ENCODE measurements around the gene CLASP1. TPM values are rescaled to one million over a fixed set of nuclear protein-coding genes. Genes with fewer than 3 reads are reported as not detected.

Gene CLASP1
- total RNA-seq, 1 experiment from 2014 or later = 81.9 TPM

DNA sequence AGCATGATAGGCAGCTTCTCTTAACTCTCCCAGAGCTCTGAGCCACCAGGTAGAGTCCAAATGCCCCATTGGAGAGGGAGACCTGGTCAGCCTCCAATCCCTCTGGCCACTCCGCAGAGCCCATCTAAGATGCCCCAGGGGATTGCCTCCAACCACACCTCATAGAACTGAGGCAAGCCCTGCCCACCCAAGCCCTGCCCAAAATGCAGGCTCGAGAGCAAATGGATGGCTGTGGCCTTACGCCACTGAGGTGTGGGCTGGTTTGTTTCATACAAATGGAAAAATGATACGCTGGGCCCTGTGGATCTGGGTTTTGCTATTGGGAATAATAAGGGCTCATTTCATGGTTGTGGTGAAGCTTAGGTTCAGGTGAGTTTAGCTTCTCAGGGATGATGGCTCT is 361.3 kb downstream of the CLASP1 start:
- POLR2A ChIA-PET = interaction anchor here (0.9 to 1.3 kb wide), 2 partner anchors 14 to 16 kb away, joined by 3 read pairs; no protein-coding TSS in a partner anchor
- H3K27me3 Mint-ChIP-seq (ENCODE audit: insufficient read depth, unreplicated experiment) = no peaks in the 10 kb centered on the region
- no peak overlapping the region for H3K4me3 Mint-ChIP-seq (ENCODE audit: unreplicated experiment)
- intact Hi-C loops (cut with micrococcal nuclease) = no loop called here
- no TSS peak for BruUV-seq (replicated peaks)
- H3K27ac Mint-ChIP-seq (ENCODE audit: low read depth, unreplicated experiment) = no peak overlapping the region
- CTCF ChIA-PET = interaction anchor here (0.6 to 0.7 kb wide), 3 partner anchors 36 to 996 kb away, joined by 3 to 4 read pairs (median 3); no protein-coding TSS in a partner anchor
- TF ChIP-seq, protein P1, sequence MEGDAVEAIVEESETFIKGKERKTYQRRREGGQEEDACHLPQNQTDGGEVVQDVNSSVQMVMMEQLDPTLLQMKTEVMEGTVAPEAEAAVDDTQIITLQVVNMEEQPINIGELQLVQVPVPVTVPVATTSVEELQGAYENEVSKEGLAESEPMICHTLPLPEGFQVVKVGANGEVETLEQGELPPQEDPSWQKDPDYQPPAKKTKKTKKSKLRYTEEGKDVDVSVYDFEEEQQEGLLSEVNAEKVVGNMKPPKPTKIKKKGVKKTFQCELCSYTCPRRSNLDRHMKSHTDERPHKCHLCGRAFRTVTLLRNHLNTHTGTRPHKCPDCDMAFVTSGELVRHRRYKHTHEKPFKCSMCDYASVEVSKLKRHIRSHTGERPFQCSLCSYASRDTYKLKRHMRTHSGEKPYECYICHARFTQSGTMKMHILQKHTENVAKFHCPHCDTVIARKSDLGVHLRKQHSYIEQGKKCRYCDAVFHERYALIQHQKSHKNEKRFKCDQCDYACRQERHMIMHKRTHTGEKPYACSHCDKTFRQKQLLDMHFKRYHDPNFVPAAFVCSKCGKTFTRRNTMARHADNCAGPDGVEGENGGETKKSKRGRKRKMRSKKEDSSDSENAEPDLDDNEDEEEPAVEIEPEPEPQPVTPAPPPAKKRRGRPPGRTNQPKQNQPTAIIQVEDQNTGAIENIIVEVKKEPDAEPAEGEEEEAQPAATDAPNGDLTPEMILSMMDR (IDR thresholded peaks at IDR 0.05; ENCODE audit: unreplicated experiment) = no peak
- H3K9me3 Mint-ChIP-seq (ENCODE audit: unreplicated experiment) = no peaks in the 10 kb centered on the region
- no peaks in the 10 kb centered on the region for H3K36me3 Mint-ChIP-seq (ENCODE audit: insufficient read depth, unreplicated experiment)
- DNase-seq (ENCODE audit: unreplicated experiment) = no peak
- peaks cover 13% of the 10 kb centered on the region for H3K4me1 Mint-ChIP-seq (ENCODE audit: insufficient read depth, unreplicated experiment)

Other genes starting within 250 kb of the CLASP1 start
- not detected in 2 replicates for gene RNU4ATAC, start 118.6 kb downstream of the CLASP1 start, total RNA-seq (2022)
- 111 and 171 TPM in 2 replicates for gene NIFK, start 87.4 kb upstream of the CLASP1 start, total RNA-seq (2022)
- 60.7 and 78.2 TPM in 2 replicates for gene TSN, start 106.2 kb upstream of the CLASP1 start, total RNA-seq (2022)

All from MCF 10A (cell line).